Stimulated activated CD4-positive, alpha-beta T cell treated with anti-CD3 and anti-CD28 coated beads, Interleukin-2, amount 100 ng/mL, for 4 hours (primary cell): Measurements from ENCODE around the gene LRFN3.
"Not testable (repeated sequence)": the region's sequence is repeated elsewhere in the genome, so short reads cannot be mapped to it uniquely, and the experiment has no call there.

ENCODE experiments used
- DNase-seq: peaks from one replicate; pipeline ENCODE4 v3.0.0-alpha.2; 2020; ENCODE audit warnings: low read depth

LRFN3 gene

GRCh38 chr19:35907377-35907745 is 28.8 kb upstream of the LRFN3 start:
- DNase-seq, result no peak

GRCh38 chr19:35908010-35908441 is 28.1 kb upstream of the LRFN3 start, which contains the start of gene TYROBP:
TYROBP (minus strand) TSS chr19:35908295; CDS start chr19:35908228, 67 bp downstream.
- no peak for DNase-seq

- no peak for DNase-seq
These were observed 27.0 kb upstream of the LRFN3 start for GRCh38 chr19:35908973-35909683.

GRCh38 chr19:35909684-35910035 is 26.5 kb upstream of the LRFN3 start:
- DNase-seq, result no peak

- not testable (repeated sequence) for DNase-seq
These were observed 25.8 kb upstream of the LRFN3 start for GRCh38 chr19:35910355-35910754.

GRCh38 chr19:35911173-35911572 is 25.0 kb upstream of the LRFN3 start:
- DNase-seq, result no peak

- DNase-seq, result no peak
These were observed 24.4 kb upstream of the LRFN3 start for GRCh38 chr19:35911790-35912189.

- no peak for DNase-seq
These were observed 22.6 kb upstream of the LRFN3 start for GRCh38 chr19:35913589-35913988.

- DNase-seq, result no peak
These were observed 20.7 kb upstream of the LRFN3 start for GRCh38 chr19:35915443-35915842.

- no peak for DNase-seq
These were observed 16.9 kb upstream of the LRFN3 start for GRCh38 chr19:35919306-35919705.

GRCh38 chr19:35921012-35921411 is 15.2 kb upstream of the LRFN3 start:
- no peak for DNase-seq

- DNase-seq, result no peak
These were observed 10.7 kb upstream of the LRFN3 start for GRCh38 chr19:35925501-35925900.

GRCh38 chr19:35928507-35928906 is 7.7 kb upstream of the LRFN3 start:
- no peak for DNase-seq

GRCh38 chr19:35929876-35930275 is 6.3 kb upstream of the LRFN3 start:
- no peak for DNase-seq

GRCh38 chr19:35931161-35931873 is 4.9 kb upstream of the LRFN3 start:
- DNase-seq, result peak; percentile 100

GRCh38 chr19:35931874-35932202 is 4.3 kb upstream of the LRFN3 start:
- DNase-seq, result no peak

GRCh38 chr19:35932291-35932936 is 3.8 kb upstream of the LRFN3 start:
- DNase-seq, result no peak

- DNase-seq, result no peak
These were observed 629 bp downstream of the LRFN3 start for GRCh38 chr19:35936738-35937268.

- no peak for DNase-seq
These were observed 1.4 kb downstream of the LRFN3 start for GRCh38 chr19:35937345-35938281.

GRCh38 chr19:35938282-35939224 is 2.4 kb downstream of the LRFN3 start:
- DNase-seq, result no peak
